Measurements from ENCODE around the gene PLPP1. TPM values are rescaled to one million over a fixed set of nuclear protein-coding genes. Genes with fewer than 3 reads are reported as not detected.

Gene PLPP1
- total and polyA plus RNA-seq, 4 donors: 51.9 to 129 (median 60.7) TPM

DNA sequence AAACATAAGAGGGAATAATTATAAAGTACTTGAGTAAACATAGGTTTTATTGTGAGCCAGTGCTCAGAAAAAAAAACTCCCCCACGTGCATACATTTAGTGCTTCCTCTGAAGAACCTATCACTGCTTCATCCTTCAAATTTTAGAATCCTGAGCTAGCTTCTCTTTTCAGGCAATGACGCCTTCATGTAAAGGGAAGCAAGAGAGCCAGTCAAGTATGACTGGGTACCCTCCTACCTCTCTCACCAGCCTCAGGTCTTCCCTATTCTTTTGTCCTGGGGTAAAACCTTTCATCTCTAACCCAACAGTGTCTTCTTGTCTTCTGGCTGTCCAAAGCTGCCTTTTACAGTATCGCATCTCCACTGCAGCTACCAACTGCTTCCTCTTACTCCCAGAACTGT is 32.0 kb downstream of the PLPP1 start:
- Histone ChIP-seq H3K4me1 (ENCODE audit: control insufficient read depth in 5 of 5, insufficient read depth in 5 of 5, low read length in 5 of 5) (peaks cover 0 to 53% (median 17%) of the 10 kb centered on the region in 5 donors), H3K9me3 (ENCODE audit: control insufficient read depth in 4 of 4, insufficient read depth in 3 of 4, low read length in 3 of 4) (no peaks in the 10 kb centered on the region), H3K4me3 (no peak overlapping the region), H3K27me3 (ENCODE audit: control insufficient read depth in 3 of 3, insufficient read depth in 3 of 3, low read length in 2 of 3) (no peaks in the 10 kb centered on the region), H3K27ac (ENCODE audit: low read depth in 1 of 2, low read length in 1 of 2) (no peak overlapping the region), H3K36me3 (ENCODE audit: control insufficient read depth in 4 of 4, insufficient read depth in 4 of 4, low read length in 4 of 4) (no peaks in the 10 kb centered on the region), H3K9ac (ENCODE audit: insufficient read depth in 1 of 2, low read length in 2 of 2) (no peak overlapping the region)
- 78 to 85% methylated on average over 3 of the region's 3 CpGs for WGBS, 2 donors
- no peak for ATAC-seq (ENCODE audit: insufficient read depth, low FRiP score)
- DNase-seq: no peak
- TF ChIP-seq, protein P1, sequence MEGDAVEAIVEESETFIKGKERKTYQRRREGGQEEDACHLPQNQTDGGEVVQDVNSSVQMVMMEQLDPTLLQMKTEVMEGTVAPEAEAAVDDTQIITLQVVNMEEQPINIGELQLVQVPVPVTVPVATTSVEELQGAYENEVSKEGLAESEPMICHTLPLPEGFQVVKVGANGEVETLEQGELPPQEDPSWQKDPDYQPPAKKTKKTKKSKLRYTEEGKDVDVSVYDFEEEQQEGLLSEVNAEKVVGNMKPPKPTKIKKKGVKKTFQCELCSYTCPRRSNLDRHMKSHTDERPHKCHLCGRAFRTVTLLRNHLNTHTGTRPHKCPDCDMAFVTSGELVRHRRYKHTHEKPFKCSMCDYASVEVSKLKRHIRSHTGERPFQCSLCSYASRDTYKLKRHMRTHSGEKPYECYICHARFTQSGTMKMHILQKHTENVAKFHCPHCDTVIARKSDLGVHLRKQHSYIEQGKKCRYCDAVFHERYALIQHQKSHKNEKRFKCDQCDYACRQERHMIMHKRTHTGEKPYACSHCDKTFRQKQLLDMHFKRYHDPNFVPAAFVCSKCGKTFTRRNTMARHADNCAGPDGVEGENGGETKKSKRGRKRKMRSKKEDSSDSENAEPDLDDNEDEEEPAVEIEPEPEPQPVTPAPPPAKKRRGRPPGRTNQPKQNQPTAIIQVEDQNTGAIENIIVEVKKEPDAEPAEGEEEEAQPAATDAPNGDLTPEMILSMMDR (IDR thresholded peaks at IDR 0.05; ENCODE audit: control extremely low read depth, extremely low read depth): no peak

DNA sequence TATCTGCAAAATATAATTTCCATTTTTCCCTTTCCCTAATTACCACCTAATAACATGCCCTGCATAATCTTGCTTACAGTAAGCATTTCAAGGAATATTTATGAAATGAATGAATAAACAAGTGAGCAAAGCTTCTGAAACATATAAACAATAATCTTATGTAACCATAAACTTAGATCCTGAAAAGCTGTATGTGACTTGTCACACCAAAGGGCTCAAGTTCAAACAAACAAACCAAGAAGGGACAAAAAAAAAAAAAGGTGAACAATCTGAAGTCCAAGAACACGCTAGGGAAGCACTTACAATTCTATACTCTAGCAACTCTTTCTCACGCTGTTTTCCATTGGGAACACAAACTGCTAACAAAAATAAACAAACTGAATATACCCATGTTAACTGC is 36.3 kb downstream of the PLPP1 start:
- H3K27me3 ChIP-seq (ENCODE audit: control insufficient read depth in 3 of 3, insufficient read depth in 3 of 3, low read length in 2 of 3): no peaks in the 10 kb centered on the region
- ATAC-seq (ENCODE audit: insufficient read depth, low FRiP score) (no peak), DNase-seq (peak in 2 of 3 donors; percentile 85)
- peaks cover 0 to 3% (median 0%) of the 10 kb centered on the region in 4 donors for H3K36me3 ChIP-seq (ENCODE audit: control insufficient read depth in 4 of 4, insufficient read depth in 4 of 4, low read length in 4 of 4)
- H3K4me3 ChIP-seq: no peak overlapping the region
- H3K9ac ChIP-seq (ENCODE audit: insufficient read depth in 1 of 2, low read length in 2 of 2): peak overlapping the region in 1 of 2 donors; percentile 11
- H3K27ac ChIP-seq (ENCODE audit: low read depth in 1 of 2, low read length in 1 of 2): no peak overlapping the region
- TF ChIP-seq, protein P1 (IDR thresholded peaks at IDR 0.05; ENCODE audit: control extremely low read depth, extremely low read depth): no peak
- no peaks in the 10 kb centered on the region for H3K9me3 ChIP-seq (ENCODE audit: control insufficient read depth in 4 of 4, insufficient read depth in 3 of 4, low read length in 3 of 4)
- H3K4me1 ChIP-seq (ENCODE audit: control insufficient read depth in 5 of 5, insufficient read depth in 5 of 5, low read length in 5 of 5): peaks cover 0 to 54% (median 21%) of the 10 kb centered on the region in 5 donors
- 69 to 72% methylated on average over 2 of the region's 2 CpGs for WGBS, 2 donors

DNA sequence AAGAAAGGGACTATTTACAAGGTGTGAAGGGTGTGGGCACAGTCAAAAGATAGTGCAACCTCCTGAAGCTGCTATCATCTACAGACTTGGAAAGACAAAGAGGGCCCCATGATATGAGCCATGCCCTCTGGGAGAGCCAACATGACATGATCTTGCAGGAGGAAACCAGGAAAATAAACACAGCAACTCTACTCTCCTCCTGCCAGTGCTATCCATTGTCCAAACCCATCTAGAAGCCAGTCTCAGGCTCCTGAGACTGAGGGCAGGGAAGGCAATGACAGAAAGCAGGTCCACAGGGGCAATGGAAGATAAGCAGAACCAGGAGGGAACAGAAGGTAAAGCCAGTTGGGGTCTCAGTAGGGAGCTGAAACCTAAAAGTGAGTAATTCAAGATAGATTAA is 37.1 kb downstream of the PLPP1 start:
- Histone ChIP-seq H3K27ac (ENCODE audit: low read depth in 1 of 2, low read length in 1 of 2) (no peak overlapping the region), H3K36me3 (ENCODE audit: control insufficient read depth in 4 of 4, insufficient read depth in 4 of 4, low read length in 4 of 4) (peaks cover 0 to 4% (median 0%) of the 10 kb centered on the region in 4 donors), H3K27me3 (ENCODE audit: control insufficient read depth in 3 of 3, insufficient read depth in 3 of 3, low read length in 2 of 3) (no peaks in the 10 kb centered on the region), H3K4me3 (no peak overlapping the region), H3K9me3 (ENCODE audit: control insufficient read depth in 4 of 4, insufficient read depth in 3 of 4, low read length in 3 of 4) (no peaks in the 10 kb centered on the region), H3K4me1 (ENCODE audit: control insufficient read depth in 5 of 5, insufficient read depth in 5 of 5, low read length in 5 of 5) (peaks cover 0 to 49% (median 21%) of the 10 kb centered on the region in 5 donors), H3K9ac (ENCODE audit: insufficient read depth in 1 of 2, low read length in 2 of 2) (no peak overlapping the region)
- no peak for ATAC-seq (ENCODE audit: insufficient read depth, low FRiP score)
- no peak for DNase-seq
- TF ChIP-seq, protein P1 (IDR thresholded peaks at IDR 0.05; ENCODE audit: control extremely low read depth, extremely low read depth): no peak

DNA sequence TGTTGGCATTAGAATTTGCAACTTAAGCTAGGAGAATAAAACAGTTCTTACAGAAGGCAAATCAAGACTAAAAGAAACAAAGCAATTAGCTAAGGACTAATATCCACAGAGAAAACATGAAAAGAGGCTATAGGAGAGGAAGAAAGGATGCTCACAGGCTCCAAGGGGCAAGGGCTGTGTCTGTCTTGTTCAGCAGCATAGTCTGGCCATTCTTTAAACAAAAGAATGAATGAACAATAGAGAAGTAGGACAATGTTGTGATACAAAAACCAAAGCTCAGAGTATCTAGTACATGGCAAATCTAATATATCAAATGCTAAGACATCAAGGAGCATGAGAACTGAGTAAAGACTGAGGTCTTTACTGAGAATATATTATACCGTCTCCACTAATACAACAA is 39.5 kb downstream of the PLPP1 start:
- ATAC-seq (ENCODE audit: insufficient read depth, low FRiP score) (no peak), DNase-seq (no peak)
- Histone ChIP-seq H3K27ac (ENCODE audit: low read depth in 1 of 2, low read length in 1 of 2) (no peak overlapping the region), H3K36me3 (ENCODE audit: control insufficient read depth in 4 of 4, insufficient read depth in 4 of 4, low read length in 4 of 4) (peaks cover 0 to 8% (median 0%) of the 10 kb centered on the region in 4 donors), H3K27me3 (ENCODE audit: control insufficient read depth in 3 of 3, insufficient read depth in 3 of 3, low read length in 2 of 3) (no peaks in the 10 kb centered on the region), H3K9ac (ENCODE audit: insufficient read depth in 1 of 2, low read length in 2 of 2) (no peak overlapping the region), H3K9me3 (ENCODE audit: control insufficient read depth in 4 of 4, insufficient read depth in 3 of 4, low read length in 3 of 4) (no peaks in the 10 kb centered on the region), H3K4me3 (no peak overlapping the region), H3K4me1 (ENCODE audit: control insufficient read depth in 5 of 5, insufficient read depth in 5 of 5, low read length in 5 of 5) (peaks cover 0 to 38% (median 28%) of the 10 kb centered on the region in 5 donors)
- TF ChIP-seq, protein P1 (IDR thresholded peaks at IDR 0.05; ENCODE audit: control extremely low read depth, extremely low read depth): no peak
- 97% methylated on average over 1 of the region's 1 CpG for WGBS, 2 donors

Data from lung (tissue), 12 donors.